Stimulated activated CD8-positive, alpha-beta memory T cell treated with anti-CD3 and anti-CD28 coated beads, Interleukin-15, amount 100 ng/mL, for 24 hours (primary cell): Measurements from ENCODE around the gene CPLANE2.
"Not testable (repeated sequence)": the region's sequence is repeated elsewhere in the genome, so short reads cannot be mapped to it uniquely, and the experiment has no call there.

Source experiments
- DNase-seq: peaks from one replicate; pipeline ENCODE4 v3.0.0-alpha.2; 2020; ENCODE audit warnings: low read depth

Gene CPLANE2

DNA sequence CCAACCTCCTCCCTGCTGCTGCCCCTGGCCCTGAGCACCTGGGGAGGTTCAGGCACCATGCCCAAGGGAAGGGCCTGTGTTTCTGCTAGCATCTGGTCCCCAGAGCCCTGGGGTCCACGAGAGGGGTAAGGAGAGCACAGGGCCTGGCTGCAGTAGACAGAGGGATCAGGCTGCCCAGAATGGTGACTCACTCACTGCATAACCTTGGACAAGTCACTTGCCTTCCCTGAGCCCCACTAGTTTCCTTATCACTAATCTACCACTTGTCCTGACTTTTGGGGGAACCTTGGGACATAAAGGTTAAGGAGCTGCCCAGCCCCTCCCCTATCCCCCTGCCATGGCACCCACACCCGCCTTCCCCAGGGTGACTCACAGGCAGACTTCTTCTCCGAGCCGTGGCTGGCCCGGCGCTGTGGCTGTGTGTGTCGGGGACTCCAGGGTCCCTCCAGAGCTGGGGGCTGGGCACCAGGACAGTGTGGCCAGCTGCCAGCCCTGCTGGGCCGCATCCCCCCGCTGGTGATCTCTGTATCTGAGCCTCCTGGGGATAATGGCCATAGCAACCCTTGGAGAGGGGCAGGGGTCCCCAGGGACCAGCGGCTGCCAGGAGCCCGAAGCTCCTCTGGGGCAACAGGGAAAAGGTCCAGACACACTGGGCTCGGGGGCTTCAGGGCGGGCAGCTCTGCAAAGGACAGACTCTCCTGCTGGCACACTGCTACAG, 28.6 kb downstream of the CPLANE2 start:
- DNase-seq: no peak

DNA sequence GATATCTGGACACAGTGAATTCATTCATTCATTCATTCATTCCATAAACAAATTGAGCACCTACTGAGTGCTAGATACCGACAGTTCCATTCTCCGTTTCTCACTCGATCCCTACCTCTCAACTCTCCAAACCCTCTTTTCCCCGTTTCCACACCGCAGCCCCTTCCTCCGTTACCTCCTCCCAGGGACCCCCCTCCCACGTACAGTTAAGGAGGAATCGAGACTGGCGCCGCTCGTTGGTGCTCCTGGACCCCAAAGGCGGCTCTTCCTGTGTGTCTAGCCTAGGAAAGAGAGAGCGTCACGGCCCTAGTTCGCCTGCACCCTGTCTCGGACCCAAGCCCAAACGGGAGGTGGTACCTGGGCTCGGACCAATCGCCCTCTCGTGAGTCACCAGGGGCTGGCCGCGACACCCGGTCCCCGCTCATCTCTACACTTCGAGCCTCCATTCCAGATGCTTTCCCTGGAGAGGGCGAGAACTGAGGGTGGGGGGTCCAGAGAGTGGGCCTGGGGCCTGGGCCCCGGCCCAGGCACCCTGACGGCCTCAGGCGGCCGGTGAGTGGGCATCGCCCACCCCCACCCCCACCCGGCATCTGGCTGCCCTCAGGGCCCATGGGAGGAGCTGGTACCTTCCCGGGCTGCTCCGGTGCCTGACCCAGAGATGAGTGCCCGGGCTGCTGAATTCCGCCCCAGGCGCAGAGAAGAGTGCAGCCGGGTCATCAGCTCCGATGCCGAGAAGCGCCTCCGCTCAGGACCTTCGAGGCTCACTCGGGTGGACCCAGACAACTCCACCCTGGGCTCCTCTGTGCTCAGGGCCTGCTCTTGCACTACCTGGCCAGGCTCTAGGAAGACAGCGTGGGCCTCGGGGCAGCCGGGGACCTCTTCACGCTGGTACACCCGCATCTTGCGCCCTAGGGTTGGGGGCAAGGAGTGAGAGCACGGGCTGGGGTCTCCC, 29.4 kb downstream of the CPLANE2 start:
- no peak for DNase-seq

DNA sequence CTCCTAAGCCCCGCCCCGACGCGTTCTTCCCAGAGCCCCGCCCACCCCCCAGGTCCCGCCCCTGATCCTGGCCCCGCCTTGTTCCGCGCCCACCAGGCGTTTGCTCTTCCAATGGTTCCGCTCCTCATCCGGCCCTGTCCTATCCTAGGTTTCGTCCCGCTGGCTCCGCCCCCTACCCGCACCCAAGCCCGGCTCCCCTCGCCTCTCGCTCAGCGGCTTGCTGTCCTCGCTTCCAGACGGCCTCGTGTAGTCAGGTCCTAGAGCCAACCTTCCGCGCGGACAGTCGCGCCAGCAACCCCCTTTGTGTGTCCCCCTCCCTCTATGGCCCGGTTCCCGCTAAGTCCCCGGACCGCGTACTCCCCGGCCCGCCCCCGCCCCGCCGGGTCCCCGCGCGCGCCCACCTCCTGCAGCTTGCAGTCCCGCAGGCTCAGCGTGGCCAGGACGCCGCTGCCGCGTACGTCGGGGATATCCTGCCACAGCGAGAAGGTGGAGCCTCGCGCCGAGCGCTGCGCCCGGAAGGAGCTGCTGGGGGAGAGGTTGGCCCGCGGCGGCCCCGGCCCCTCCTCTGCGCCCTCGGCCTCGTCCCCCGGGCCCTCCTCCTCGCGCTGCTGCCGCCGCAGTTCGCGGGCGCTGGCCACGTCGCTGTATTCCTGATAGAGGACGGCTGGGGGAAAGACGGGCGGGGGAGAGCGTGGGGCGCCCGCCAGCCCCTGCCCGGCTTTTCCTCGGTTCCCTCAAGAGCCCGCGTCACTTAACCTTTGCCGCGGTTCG, 30.3 kb downstream of the CPLANE2 start:
- DNase-seq: peak; percentile 78

DNA sequence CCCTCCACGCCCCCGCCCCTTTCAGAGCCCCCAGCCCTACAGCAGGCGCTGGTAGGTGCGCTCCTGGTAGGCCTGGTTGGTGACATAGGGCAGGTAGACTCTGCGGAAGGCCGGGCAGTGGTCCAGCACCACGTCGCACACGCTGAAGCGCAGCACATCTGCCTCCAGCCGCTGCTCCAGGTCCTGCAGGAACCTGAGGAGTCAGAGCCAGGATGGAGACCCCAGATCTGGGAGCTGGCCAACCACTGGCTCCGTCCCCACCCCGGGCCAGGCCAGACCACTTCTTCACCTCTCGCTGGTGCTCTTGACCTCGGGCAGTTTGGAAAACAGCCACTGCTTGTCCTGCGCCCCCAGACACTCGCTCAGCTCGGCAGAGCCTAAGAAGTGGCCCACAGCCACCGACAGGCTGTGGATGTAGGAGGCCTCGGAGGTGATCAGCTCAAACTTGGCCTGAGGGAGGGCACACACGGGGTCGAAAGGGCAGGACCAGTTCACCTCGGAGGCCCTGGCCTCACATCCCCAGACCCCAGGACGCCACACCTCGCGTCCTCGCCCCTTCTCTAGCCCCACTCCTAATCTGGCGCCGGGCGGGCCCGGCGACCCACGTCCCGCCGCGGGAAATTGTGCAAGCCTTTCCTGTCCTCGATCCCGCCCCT, 31.0 kb downstream of the CPLANE2 start:
- DNase-seq: no peak

GRCh38 chr1:16205334-16205671, 31.7 kb downstream of the CPLANE2 start:
- no peak for DNase-seq

GRCh38 chr1:16204634-16205333, 32.2 kb downstream of the CPLANE2 start:
- DNase-seq: no peak

- DNase-seq: no peak
Observed at GRCh38 chr1:16204216-16204615, 32.8 kb downstream of the CPLANE2 start.

DNA sequence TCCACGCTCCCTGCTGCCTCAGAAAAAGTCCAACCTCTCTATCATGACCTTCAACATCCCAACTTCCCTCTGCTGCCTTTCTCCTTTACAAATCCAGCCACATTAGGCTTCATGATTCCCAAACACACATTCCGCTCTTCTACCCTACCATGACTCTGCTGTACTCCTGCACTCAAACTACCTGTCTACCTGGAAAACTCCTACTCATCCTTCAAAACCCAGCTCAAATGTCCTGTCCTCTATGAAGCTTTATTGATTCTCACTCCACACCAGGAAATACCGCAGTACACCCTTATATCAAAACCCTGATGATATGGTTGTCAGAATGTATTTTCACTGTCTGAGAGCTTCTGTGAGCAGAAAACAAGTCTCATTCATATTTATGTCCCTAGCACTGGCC, 33.4 kb downstream of the CPLANE2 start:
- DNase-seq: no peak

DNA sequence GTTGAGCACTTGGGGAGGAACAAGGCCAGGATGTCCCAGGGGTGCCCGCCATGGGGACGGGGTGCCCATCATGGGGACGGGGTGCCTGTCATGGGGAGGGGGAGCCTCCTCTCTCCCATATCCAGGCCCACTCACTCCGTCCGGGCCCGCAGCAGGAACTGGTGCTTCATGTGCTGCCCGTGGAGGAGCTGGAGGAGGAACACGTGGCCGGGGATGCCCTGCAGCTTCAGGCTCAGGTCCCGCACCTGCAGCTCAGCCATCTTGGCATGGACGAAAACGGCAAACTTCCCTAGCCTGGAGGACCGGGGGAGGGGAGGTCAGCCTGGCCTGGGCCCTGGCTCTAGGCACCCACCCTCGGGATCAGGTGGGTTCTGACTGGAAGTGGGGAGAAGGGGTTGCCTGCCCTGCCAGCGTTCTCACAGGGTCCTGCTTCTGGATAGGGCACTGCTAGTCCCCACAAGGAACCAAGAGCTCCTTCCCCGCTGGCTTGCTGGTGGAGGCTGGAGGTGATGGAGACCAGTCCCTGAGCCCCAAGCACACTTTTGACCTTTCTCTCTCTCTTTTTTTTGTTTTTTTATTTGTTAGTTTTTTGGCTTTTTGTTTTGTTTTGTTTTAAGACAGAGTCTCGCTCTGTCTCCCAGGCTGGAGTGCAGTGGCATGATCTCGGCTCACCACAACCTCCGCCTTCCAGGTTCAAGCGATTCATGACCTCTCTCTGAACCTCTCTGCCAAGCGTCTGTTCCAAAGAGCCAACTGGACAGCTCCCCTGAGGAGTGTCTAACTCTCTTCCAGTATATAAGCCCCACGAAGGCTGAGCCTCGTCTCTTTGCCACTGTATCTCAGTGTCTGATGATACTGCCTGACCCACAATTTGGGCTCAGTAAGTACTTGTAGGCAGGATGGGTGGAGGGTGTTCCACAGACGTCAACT, 34.4 kb downstream of the CPLANE2 start:
- no peak for DNase-seq

- DNase-seq: no peak
Observed at GRCh38 chr1:16199700-16200099, 37.3 kb downstream of the CPLANE2 start.

- no peak for DNase-seq
Observed at GRCh38 chr1:16199157-16199501, 37.9 kb downstream of the CPLANE2 start.

GRCh38 chr1:16198444-16199156, 38.4 kb downstream of the CPLANE2 start:
- DNase-seq: no peak

DNA sequence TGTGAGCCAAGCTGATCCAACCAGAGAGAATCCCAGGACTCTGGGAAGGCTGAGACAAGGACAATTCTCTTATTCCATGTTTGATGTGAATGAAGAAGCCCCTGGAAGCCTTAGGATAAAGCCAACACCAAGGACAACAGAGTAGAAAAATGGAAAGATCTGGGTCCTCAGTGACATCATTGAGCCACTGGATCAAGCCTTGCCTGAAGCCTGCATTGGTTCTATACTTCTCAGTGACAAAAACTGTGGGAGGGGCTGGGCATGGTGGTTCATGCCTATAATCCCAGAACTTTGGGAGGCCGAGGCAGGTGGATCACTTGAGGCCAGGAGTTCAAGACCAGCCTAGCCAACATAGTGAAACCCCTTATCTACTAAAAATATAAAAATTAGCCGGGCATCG, 40.1 kb downstream of the CPLANE2 start:
- DNase-seq: no peak

- DNase-seq: not testable (repeated sequence)
Observed at GRCh38 chr1:16196139-16196538, 40.8 kb downstream of the CPLANE2 start.

DNA sequence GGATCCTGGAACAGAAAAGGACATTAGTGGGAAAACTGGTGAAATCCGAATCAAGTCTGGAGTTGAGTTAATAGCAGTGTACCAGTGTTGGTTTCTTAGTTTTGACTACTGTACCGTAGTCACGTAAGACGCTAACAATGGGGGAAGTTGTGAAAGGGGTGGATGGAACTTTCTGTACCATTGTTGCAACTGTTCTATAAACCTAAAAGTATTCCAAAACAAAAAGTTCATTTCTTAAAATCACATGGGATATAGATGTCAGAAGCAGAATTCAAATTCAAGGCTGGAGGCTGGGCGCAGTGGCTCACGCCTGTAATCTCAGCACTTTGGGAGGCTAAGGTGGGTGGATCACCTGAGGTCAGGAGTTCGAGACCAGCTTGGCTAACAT, 41.5 kb downstream of the CPLANE2 start:
- DNase-seq: no peak

DNA sequence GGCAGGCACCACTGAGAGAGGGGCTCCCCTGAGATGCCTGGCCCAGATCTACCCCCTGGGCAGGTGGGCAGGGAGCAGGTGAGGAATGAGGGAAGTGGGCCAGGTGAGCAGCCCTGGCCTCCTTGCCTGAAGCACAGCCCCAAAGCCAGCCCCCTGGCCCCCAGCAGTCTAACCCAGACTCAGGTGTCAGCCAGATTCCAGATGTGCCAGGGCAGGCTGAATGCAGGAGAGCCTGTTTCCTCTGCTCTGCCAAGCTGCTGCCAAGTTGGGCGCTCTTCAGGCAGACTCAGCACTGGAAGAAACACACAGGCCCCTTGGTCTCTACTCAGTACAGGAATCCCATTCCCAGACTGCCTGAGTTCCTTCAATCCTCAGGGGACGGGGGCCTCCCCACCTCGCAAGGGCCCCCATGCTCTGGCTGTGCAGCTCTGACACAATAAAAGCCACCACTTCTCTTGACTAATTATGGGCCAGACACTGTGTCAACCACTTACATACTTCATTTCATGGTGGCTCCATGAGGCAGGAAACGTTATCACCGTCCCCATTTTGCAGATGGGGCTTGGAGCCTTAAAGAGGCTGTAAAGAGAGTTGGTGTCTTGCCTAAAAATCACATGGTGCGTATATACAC, 45.0 kb downstream of the CPLANE2 start:
- DNase-seq: no peak

DNA sequence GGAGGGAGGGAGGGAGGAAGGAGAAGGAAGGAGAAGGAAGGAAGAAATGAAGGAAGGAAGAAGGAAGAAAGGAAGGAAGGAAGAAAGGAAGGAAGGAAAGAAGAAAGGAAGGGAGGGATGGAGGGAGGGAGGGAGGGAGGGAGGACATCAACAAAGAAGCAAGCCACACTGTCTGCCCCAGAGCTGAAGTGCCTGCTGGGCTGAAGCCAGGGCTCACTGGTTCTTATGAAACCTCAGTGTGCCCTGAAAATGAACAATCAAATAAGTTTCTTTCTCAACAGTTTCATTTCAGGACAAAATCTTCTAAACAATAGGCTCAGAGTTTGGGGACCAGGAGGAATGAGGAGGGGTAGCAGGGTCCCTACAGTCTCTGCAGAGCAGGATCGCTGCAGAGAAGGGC, 45.7 kb downstream of the CPLANE2 start:
- DNase-seq: no peak

- DNase-seq: no peak
Observed at GRCh38 chr1:16189921-16190621, 46.9 kb downstream of the CPLANE2 start.

DNA sequence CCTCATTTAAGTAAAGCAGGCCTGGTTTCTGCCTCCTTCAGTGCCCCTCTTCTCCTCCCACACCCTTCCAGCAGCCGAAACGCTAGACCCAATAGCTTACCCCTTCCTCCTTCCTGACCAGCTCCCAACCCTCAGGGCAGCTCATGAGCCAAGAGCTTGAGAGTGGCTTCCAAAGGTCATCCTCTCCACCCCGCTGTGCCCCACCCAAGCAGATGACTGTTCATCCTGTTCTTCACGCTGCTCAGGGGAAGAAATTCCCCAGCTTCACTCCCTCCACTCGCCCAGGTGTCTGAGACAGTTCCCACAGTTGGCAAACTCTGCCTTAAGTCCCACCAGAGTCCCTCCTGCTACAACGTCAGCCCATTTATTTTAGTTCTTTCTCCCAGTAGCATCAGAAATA, 48.0 kb downstream of the CPLANE2 start:
- DNase-seq: no peak
